ENCODE measurements around the gene SAMD10.

SAMD10 gene

GRCh38 chr20:63955281-63955826 lies 24.1 kb downstream of the SAMD10 start:
- peak; percentile 42 for TF ChIP-seq CTCF (IDR thresholded peaks at IDR 0.05; ENCODE audit: low read depth, low read length)

GRCh38 chr20:63953764-63954429 lies 25.5 kb downstream of the SAMD10 start:
- TF ChIP-seq CTCF (IDR thresholded peaks at IDR 0.05; ENCODE audit: low read depth, low read length): no peak
- H3K4me3 ChIP-seq (ENCODE audit: low read depth, low read length): peak overlapping the region; percentile 5; the same call in 1 of the 2 replicates

More at GRCh38 chr20:63955281-63955826, 24.1 kb downstream of the SAMD10 start:
- peak overlapping the region; percentile 92 for H3K4me3 ChIP-seq (ENCODE audit: low read depth, low read length)

- TF ChIP-seq CTCF (IDR thresholded peaks at IDR 0.05; ENCODE audit: low read depth, low read length): no peak
- no peak overlapping the region for H3K4me3 ChIP-seq (ENCODE audit: low read depth, low read length)
Measured at GRCh38 chr20:63952769-63953168, 26.7 kb downstream of the SAMD10 start.

- H3K4me3 ChIP-seq (ENCODE audit: low read depth, low read length): no peak overlapping the region
- TF ChIP-seq CTCF (IDR thresholded peaks at IDR 0.05; ENCODE audit: low read depth, low read length): no peak
Measured at GRCh38 chr20:63952210-63952535, 27.3 kb downstream of the SAMD10 start.

GRCh38 chr20:63951398-63952209 lies 27.8 kb downstream of the SAMD10 start:
- no peak overlapping the region for H3K4me3 ChIP-seq (ENCODE audit: low read depth, low read length)
- no peak for TF ChIP-seq CTCF (IDR thresholded peaks at IDR 0.05; ENCODE audit: low read depth, low read length)

GRCh38 chr20:63950701-63951397 lies 28.6 kb downstream of the SAMD10 start:
- no peak overlapping the region for H3K4me3 ChIP-seq (ENCODE audit: low read depth, low read length)
- no peak for TF ChIP-seq CTCF (IDR thresholded peaks at IDR 0.05; ENCODE audit: low read depth, low read length)

Measured in WI38 (cell line).